Right atrium auricular region (tissue), 2 donors: Measurements from ENCODE around the gene REXO1. TPM values are rescaled to one million over a fixed set of nuclear protein-coding genes. Genes with fewer than 3 reads are reported as not detected.

Experiments
- DNase-seq: peaks from one replicate; pipeline ENCODE4 v3.0.0-alpha.2; 2019; ENCODE audit warnings: low spot score
- H3K27ac ChIP-seq, 2 donors: fragments of 200-600 bp; sonication (generic); 1 replicate in 1 of 2; 2 replicates in 1 of 2; pipeline ENCODE4 v1.5.1; 2016 to 2019
- H3K27me3 ChIP-seq, 2 donors: fragments of 200-600 bp; sonication (generic); one replicate each; pipeline versions ENCODE4 v1.5.1 to v1.6.0; 2017 to 2019
- H3K36me3 ChIP-seq: fragments of 200-600 bp; sonication (generic); one replicate; pipeline ENCODE4 v1.5.1; 2016
- H3K4me1 ChIP-seq, 2 donors: fragments of 200-600 bp; sonication (generic); one replicate each; pipeline versions ENCODE4 v1.5.1 to v1.6.0; 2017 to 2019
- H3K4me3 ChIP-seq, 2 donors: fragments of 200-600 bp; sonication (generic); 1 replicate in 1 of 2; 2 replicates in 1 of 2; pipeline ENCODE4 v1.5.1; 2017 to 2019; ENCODE audit warnings: mild to moderate bottlenecking in 1 of 2, moderate library complexity in 1 of 2
- H3K9me3 ChIP-seq, 2 donors: fragments of 200-600 bp; sonication (generic); one replicate each; pipeline ENCODE4 v1.5.1; 2019
- CTCF ChIP-seq, 2 donors: fragments of 200-600 bp; sonication (generic); IDR thresholded peaks; one replicate each; pipeline ENCODE4 v1.5.1; 2019; ENCODE audit warnings: antibody characterized with exemption in 2 of 2
- total RNA-seq, 2 donors: library from RNA; depleted of rRNA; stranded (reverse); fragments of >200 nt; gene quantifications; one replicate each; pipeline ENCODE4 v1.1.0, GENCODE V29; 2016

The REXO1 gene
- total RNA-seq, 2 donors from 2014 or later: 9.6 to 12.1 TPM

- DNase-seq: no peak
- Histone ChIP-seq H3K9me3 (peaks cover 2 to 20% of the 10 kb centered on the region in 2 donors), H3K36me3 (no peaks in the 10 kb centered on the region), H3K27ac (no peak overlapping the region), H3K4me1 (peaks cover 0 to 14% of the 10 kb centered on the region in 2 donors), H3K27me3 (peaks cover 24 to 49% of the 10 kb centered on the region in 2 donors), H3K4me3 (no peak overlapping the region)
- TF ChIP-seq CTCF (IDR thresholded peaks at IDR 0.05): no peak
Observed at GRCh38 chr19:1775951-1776605, 72.2 kb downstream of the REXO1 start.

GRCh38 chr19:1774989-1775772 is 73.1 kb downstream of the REXO1 start:
- peaks cover 10 to 29% of the 10 kb centered on the region in 2 donors for H3K9me3 ChIP-seq
- no peaks in the 10 kb centered on the region for H3K36me3 ChIP-seq
- H3K27ac ChIP-seq: no peak overlapping the region
- peaks cover 0 to 14% of the 10 kb centered on the region in 2 donors for H3K4me1 ChIP-seq
- H3K27me3 ChIP-seq: peaks cover 22 to 45% of the 10 kb centered on the region in 2 donors
- TF ChIP-seq CTCF (IDR thresholded peaks at IDR 0.05): peak; percentile 15 to 48
- H3K4me3 ChIP-seq: no peak overlapping the region
- no peak for DNase-seq

GRCh38 chr19:1773184-1773583 is 75.1 kb downstream of the REXO1 start:
- DNase-seq: no peak
- Histone ChIP-seq H3K27me3 (peaks cover 21 to 39% of the 10 kb centered on the region in 2 donors), H3K9me3 (peaks cover 10 to 29% of the 10 kb centered on the region in 2 donors), H3K27ac (no peak overlapping the region), H3K36me3 (no peaks in the 10 kb centered on the region), H3K4me1 (peaks cover 0 to 14% of the 10 kb centered on the region in 2 donors), H3K4me3 (no peak overlapping the region)
- no peak for TF ChIP-seq CTCF (IDR thresholded peaks at IDR 0.05)

- peaks cover 19 to 49% of the 10 kb centered on the region in 2 donors for H3K27me3 ChIP-seq
- no peak for TF ChIP-seq CTCF (IDR thresholded peaks at IDR 0.05)
- H3K9me3 ChIP-seq: peaks cover 10 to 29% of the 10 kb centered on the region in 2 donors
- H3K4me1 ChIP-seq: peaks cover 0 to 12% of the 10 kb centered on the region in 2 donors
- no peaks in the 10 kb centered on the region for H3K36me3 ChIP-seq
- H3K4me3 ChIP-seq: no peak overlapping the region
- no peak for DNase-seq
- H3K27ac ChIP-seq: no peak overlapping the region
Observed at GRCh38 chr19:1770866-1771576, 77.3 kb downstream of the REXO1 start.

GRCh38 chr19:1769645-1769985 is 78.7 kb downstream of the REXO1 start:
- DNase-seq: no peak
- peaks cover 0 to 5% of the 10 kb centered on the region in 2 donors for H3K4me1 ChIP-seq
- peaks cover 10 to 20% of the 10 kb centered on the region in 2 donors for H3K9me3 ChIP-seq
- H3K27me3 ChIP-seq: peaks cover 10 to 36% of the 10 kb centered on the region in 2 donors
- no peak overlapping the region for H3K27ac ChIP-seq
- no peaks in the 10 kb centered on the region for H3K36me3 ChIP-seq
- H3K4me3 ChIP-seq: no peak overlapping the region
- TF ChIP-seq CTCF (IDR thresholded peaks at IDR 0.05): no peak
